Right lobe of liver (tissue), 4 donors: ENCODE measurements around the gene TECPR1.

ENCODE experiments used
- CTCF ChIP-seq, 4 donors: fragments of 200-600 bp in 3 of 4; fragments of 450-650 bp in 1 of 4; IDR thresholded peaks; one replicate each; pipeline versions ENCODE4 v1.5.1 to v1.8.0; 2016 to 2022; ENCODE audit warnings: antibody characterized with exemption in 4 of 4, mild to moderate bottlenecking in 2 of 4
- POLR2A ChIP-seq: fragments of 450-650 bp; IDR thresholded peaks from one replicate; pipeline ENCODE4 v1.6.1; 2017; ENCODE audit warnings: antibody characterized with exemption, mild to moderate bottlenecking
- donor health status: DM: no; HTN: no; CAD: no.
- donor health status: DM: no; HTN: no; CAD: no.
- donor health status: DM: no; HTN: yes; CAD: no.

- no peak for TF ChIP-seq CTCF (IDR thresholded peaks at IDR 0.05)
- no peak for TF ChIP-seq POLR2A
These were observed 65.4 kb downstream of the TECPR1 start for GRCh38 chr7:98186452-98187137.
